A549 (cell line): ENCODE results near the gene ADAR.

Experiments used
- CBX8 ChIP-seq: fragments of 200-600 bp; sonication (generic); IDR thresholded peaks from 2 replicates; pipeline ENCODE4 v1.6.1; 2016
- HOXA7 ChIP-seq: fragments of 250-450 bp; sonication (Bioruptor Pico); IDR thresholded peaks from 2 replicates; pipeline ENCODE4 v1.5.0; 2020; ENCODE audit warnings: mild to moderate bottlenecking, moderate library complexity
- MYC ChIP-seq: IDR thresholded peaks from 2 replicates; pipeline ENCODE4 v1.6.1; 2012; ENCODE audit warnings: mild to moderate bottlenecking, inconsistent platforms, low read length, improper control_type of control experiment, borderline replicate concordance
- POLR2A ChIP-seq: IDR thresholded peaks from 2 replicates; pipeline ENCODE4 v1.6.1; 2012; ENCODE audit warnings: mild to moderate bottlenecking, low read length
- SREBF2 ChIP-seq: fragments of 450-650 bp; IDR thresholded peaks from 2 replicates; pipeline ENCODE4 v1.6.1; 2014; ENCODE audit warnings: mild to moderate bottlenecking, moderate library complexity
- TF ChIP-seq, protein P1 (sequence below): fragments of 200-600 bp; sonication (generic); IDR thresholded peaks from 2 replicates; pipeline ENCODE4 v1.6.1; 2016; ENCODE audit warnings: antibody characterized with exemption, mild to moderate bottlenecking, moderate library complexity
- TF ChIP-seq, protein P2 (sequence below): fragments of >200 bp; sonication (Bioruptor Twin); formaldehyde crosslinking; IDR thresholded peaks from 3 replicates; pipeline ENCODE4 v1.5.1; 2016

DNA sequence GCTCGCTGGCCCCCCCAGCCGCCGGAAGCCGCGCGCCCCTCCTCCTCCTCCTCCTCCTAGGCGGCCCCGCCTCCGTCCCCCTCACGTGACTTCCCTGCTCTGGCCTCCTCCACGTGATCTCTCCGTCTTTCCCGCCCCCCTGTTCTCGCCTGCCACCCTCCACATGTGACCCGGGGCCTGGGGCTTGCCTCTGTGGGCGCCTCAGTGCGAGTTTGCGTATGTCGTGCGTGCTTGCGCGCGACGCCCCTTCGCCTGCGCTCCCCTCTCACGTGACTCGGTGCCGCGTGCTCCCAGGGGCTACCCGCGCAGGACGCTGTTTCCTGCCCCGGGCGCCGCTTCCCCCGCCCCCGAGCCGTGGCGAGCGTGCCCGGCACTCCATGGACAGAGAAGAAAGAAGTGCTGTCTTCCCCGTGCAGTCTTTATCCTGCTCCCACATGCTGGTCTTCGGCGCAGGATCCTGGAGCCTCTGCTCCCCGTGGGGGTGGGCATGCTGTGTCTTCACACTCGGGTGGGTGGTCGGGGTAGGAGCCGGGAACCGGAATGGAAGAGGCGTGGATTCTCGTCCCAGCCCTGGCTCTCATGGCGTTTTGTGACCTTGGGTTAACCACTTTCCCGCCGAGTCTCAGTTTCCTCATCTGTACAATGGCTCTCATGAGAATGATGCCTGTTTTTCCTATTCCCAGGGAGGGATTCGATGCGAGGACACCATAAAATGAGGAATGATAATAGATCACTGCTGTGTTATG, 49.1 kb downstream of the ADAR start:
- TF ChIP-seq, protein P1, sequence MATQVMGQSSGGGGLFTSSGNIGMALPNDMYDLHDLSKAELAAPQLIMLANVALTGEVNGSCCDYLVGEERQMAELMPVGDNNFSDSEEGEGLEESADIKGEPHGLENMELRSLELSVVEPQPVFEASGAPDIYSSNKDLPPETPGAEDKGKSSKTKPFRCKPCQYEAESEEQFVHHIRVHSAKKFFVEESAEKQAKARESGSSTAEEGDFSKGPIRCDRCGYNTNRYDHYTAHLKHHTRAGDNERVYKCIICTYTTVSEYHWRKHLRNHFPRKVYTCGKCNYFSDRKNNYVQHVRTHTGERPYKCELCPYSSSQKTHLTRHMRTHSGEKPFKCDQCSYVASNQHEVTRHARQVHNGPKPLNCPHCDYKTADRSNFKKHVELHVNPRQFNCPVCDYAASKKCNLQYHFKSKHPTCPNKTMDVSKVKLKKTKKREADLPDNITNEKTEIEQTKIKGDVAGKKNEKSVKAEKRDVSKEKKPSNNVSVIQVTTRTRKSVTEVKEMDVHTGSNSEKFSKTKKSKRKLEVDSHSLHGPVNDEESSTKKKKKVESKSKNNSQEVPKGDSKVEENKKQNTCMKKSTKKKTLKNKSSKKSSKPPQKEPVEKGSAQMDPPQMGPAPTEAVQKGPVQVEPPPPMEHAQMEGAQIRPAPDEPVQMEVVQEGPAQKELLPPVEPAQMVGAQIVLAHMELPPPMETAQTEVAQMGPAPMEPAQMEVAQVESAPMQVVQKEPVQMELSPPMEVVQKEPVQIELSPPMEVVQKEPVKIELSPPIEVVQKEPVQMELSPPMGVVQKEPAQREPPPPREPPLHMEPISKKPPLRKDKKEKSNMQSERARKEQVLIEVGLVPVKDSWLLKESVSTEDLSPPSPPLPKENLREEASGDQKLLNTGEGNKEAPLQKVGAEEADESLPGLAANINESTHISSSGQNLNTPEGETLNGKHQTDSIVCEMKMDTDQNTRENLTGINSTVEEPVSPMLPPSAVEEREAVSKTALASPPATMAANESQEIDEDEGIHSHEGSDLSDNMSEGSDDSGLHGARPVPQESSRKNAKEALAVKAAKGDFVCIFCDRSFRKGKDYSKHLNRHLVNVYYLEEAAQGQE: no peak
- TF ChIP-seq, protein P2, sequence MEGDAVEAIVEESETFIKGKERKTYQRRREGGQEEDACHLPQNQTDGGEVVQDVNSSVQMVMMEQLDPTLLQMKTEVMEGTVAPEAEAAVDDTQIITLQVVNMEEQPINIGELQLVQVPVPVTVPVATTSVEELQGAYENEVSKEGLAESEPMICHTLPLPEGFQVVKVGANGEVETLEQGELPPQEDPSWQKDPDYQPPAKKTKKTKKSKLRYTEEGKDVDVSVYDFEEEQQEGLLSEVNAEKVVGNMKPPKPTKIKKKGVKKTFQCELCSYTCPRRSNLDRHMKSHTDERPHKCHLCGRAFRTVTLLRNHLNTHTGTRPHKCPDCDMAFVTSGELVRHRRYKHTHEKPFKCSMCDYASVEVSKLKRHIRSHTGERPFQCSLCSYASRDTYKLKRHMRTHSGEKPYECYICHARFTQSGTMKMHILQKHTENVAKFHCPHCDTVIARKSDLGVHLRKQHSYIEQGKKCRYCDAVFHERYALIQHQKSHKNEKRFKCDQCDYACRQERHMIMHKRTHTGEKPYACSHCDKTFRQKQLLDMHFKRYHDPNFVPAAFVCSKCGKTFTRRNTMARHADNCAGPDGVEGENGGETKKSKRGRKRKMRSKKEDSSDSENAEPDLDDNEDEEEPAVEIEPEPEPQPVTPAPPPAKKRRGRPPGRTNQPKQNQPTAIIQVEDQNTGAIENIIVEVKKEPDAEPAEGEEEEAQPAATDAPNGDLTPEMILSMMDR: no peak
- TF ChIP-seq MYC: peak; percentile 95
- no peak for TF ChIP-seq CBX8
- no peak for TF ChIP-seq HOXA7 (CRISPR knock-in tag)
- peak; percentile 73 for TF ChIP-seq POLR2A
- no peak for TF ChIP-seq SREBF2
